UCSD-AML1 (cell line): ENCODE results near the gene EXOC1L.

ENCODE experiments used
- DNase-seq: peaks from one replicate; lab custom pipeline; 2025; ENCODE audit not compliant: unreplicated experiment; lab: John Stamatoyannopoulos, UW

EXOC1L gene

GRCh38 chr4:55819634-55820033 lies at the start of gene EXOC1L:
EXOC1L (plus strand) TSS chr4:55819790; CDS start chr4:55820027, 237 bp downstream.
- DNase-seq: no peak

GRCh38 chr4:55770662-55771061 lies 48.9 kb upstream of the EXOC1L start:
- DNase-seq: no peak

DNA sequence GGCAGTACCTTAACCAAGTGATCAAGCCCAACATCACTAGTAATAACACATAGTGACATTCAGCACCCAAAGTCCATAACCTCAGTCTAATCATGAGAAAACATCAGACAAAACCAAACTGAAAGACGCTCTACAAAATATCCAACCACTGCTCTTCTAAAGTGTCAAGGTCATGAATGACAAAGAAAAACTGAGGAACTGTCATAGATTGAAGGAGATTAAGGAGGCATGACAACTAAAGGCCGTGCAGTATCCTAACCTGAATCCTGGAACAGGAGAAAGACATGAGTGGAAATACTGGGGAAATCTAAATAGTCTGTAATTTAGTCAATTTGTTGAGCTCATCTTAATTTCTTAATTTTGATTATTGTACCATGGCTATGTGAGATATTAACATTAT lies 38.2 kb upstream of the EXOC1L start:
- no peak for DNase-seq

DNA sequence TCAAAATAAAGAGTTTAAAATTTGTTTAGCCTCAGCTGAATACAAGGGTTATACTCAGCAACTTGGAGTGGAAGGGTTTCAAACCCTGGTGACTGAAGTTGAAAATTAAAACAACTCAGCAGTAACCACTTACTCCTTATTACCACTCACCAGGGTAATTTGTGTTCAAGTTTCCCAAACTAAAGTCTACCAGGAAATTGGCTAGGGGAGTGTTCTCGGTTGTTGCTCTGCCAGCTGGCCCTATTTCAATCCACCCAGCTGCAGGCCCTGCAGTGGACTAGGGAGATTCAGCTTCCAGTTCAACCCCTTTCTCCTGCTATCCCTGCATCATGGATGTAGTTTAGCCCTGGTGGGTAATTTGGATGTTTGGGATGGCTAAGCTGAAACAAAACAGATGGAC lies 37.8 kb upstream of the EXOC1L start:
- no peak for DNase-seq

GRCh38 chr4:55783584-55783983 lies 36.0 kb upstream of the EXOC1L start:
- DNase-seq: no peak

- DNase-seq: no peak
Observed at GRCh38 chr4:55784747-55785146, 34.8 kb upstream of the EXOC1L start.

DNA sequence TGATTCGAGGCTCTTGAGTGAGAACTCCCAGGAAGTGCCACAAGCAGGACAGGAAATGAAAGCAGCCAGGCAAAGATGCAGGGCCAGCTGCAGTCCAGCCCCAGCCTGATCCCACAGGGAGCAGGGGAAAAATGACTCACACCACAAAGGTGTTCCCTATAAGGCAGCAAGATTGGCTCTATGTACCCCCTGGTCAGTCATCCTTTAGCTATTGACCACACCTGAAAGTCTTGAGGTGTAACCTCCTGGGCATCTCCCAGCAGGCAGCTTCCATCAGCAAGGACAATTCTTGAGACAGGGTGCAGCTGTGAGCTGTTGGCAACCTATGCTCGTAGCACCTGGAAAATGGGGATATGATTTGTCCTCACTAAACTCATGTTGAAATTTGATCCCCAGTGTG lies 27.9 kb upstream of the EXOC1L start:
- no peak for DNase-seq

DNA sequence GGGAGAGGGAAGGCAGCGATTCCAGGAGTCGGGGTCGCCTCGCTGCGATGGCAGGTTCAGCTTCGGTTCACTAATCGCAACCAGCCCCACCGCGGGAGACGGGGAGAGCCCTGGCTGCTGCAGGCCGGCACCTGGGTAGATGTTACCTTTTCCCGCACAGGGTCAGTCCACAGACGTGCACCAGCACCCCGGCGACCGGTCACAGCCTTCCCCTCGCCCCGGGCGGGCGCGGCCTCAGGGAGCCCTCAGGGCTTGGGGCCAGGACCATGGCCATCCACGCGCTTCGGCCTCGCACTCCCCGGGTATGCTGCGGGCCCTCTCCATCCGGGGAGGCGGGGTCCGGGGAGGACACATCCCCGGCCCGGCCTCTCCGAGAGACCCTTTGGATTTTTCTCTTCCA lies 26.1 kb upstream of the EXOC1L start:
- no peak for DNase-seq

DNA sequence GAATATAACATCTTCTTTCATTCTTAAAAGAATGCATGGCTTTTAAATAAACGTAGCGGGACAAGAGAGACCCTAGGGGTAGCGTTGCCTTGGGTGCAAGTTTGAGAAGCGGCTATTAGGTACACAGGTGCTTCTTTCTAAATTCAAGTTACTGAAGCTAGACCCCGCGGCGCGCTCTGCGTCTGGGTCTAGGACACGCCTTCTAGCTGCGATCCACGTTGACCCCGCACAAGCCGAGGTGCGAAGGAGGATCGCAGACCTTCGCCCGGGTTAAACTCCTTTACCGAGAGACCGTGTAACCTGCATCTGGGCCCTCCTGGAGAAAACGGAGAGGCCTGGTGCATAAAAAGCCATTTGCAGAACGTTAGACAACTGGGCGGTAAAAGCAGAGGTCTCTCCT lies 25.5 kb upstream of the EXOC1L start:
- DNase-seq: no peak

- no peak for DNase-seq
Observed at GRCh38 chr4:55795341-55795740, 24.2 kb upstream of the EXOC1L start.

DNA sequence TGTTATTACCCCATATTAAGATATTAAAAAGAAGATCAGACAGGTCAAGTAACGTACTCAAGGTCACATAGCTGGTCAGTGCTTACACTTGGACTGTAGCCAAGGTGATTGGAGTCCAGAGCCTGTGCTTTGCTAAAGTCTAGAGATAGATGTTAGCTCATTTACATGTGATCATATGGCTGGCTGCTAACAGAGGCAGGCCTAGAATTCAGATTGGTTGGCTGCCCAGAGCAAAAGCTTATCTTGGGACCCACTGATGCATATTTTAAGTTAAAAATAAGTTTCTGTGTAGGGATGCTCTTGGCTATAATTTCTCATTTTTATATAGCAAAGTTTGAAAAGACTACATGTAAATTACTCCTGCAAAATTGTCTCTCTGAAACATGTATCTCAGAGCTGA lies 18.1 kb upstream of the EXOC1L start:
- DNase-seq: no peak

- no peak for DNase-seq
Observed at GRCh38 chr4:55807556-55807955, 12.0 kb upstream of the EXOC1L start.

DNA sequence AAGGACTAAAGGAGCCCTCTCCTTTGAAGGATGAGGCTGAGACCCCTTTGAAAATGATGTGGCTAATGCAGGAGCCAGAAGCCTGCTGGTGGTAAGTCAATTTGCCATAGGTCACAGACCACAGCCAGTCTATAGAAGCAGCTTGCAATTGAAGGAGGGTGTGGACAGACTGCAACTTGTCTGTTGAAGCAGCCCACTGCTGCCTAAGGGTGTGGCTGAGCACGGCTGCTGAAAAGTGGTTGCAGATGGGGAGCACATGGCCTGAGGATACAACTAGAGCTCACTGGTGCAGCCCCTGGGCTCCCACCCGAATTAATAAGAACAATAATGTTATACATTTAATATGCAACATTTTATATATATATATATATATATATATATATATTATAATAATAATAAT lies 11.4 kb upstream of the EXOC1L start:
- no peak for DNase-seq

DNA sequence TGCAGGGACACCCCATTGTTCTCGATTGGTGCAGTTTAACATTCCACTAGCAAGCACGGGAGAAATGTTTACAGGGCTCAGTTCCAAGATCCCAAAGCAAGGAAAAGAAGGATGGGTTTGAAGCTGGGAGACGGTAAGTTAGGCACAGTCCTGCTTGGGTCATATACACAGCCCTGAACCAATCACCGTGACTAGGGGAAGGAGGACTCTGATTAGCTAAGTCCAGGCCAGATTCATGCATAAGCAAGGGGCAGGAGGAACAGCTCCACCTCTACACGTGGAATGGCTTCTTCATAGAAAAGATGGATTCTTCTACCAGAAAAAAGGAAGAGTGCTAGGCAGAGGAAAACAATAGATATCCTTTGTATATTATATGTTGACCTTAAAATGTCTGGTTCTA lies 11.0 kb upstream of the EXOC1L start:
- no peak for DNase-seq

DNA sequence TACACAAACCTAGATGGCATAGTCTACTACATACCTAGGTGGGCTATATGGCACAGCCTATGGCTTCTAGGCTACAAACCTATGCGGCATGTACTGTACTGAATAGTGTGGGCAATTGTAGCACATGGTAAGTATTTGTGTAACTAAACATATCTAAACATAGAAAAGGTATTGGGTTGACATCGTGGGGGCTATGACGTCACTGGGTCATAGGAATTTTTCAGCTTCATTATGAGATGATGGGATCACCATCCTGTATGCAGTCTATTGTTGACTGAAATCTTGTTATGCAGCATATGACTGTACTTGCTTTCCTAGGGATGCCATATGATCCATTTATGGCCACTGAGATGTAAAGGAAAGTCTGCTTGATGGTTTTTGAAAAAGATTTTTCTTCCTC lies 1.9 kb upstream of the EXOC1L start:
- DNase-seq: no peak

DNA sequence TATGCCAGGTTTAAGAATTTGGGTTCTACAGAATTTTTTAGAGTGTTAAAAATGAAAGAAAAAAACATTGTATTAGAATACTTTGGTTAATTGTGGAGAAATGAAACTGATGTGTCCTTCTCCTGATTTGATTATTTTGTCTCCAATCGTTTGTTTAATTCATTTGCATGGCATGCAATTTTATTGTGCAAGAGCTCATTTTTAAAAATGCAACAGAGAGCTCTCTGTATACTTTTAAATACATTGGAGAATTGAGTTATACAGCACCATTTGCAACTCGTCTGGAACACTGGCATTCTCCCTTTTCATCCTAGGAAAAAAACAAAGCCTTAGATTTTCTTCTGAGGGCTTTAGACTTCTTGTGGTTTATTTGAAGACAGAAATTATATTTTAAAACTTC lies 689 bp downstream of the EXOC1L start:
- no peak for DNase-seq

- no peak for DNase-seq
Observed at GRCh38 chr4:55822329-55822728, 2.7 kb downstream of the EXOC1L start.

GRCh38 chr4:55824865-55825264 lies 5.3 kb downstream of the EXOC1L start:
- no peak for DNase-seq

- DNase-seq: no peak
Observed at GRCh38 chr4:55826986-55827385, 7.4 kb downstream of the EXOC1L start.

DNA sequence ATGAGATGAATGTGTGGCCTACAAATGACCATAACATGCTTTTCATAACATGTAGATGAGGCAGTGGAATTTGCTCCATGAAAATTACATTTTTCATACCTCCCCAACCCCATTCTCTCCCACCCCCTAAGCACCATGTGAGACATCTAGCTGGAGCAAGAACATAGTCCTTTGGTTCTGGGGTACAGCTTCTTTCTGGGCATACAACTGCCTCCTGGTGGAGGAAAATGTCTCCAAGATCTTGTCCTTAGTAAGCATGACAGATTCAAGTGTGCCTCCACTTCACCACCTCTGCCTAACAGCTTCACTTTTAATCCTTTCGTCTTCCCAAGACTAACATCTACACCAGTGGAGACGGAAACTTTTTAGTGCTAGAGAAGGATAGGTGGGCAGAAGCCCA lies 8.0 kb downstream of the EXOC1L start:
- DNase-seq: no peak

DNA sequence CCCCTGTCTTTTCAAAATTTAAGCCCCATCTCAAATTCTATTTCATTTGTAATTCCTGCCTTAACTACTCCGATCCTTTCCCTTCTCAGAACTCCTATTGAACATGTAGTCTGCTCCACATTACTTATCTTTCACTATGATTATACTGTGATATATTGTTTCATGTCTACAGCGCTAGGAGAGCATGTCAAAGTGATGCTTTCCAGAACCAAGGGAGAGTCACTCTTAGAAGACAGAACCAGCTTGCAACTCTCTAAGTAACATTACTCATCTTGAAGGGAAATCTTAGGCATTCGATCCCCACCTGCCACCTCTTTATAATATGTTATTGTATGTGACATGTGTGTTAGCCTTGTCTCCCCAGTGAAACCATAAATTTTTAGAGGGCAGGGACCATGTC lies 10.5 kb downstream of the EXOC1L start:
- no peak for DNase-seq

- DNase-seq: no peak
Observed at GRCh38 chr4:55830716-55831115, 11.1 kb downstream of the EXOC1L start.

DNA sequence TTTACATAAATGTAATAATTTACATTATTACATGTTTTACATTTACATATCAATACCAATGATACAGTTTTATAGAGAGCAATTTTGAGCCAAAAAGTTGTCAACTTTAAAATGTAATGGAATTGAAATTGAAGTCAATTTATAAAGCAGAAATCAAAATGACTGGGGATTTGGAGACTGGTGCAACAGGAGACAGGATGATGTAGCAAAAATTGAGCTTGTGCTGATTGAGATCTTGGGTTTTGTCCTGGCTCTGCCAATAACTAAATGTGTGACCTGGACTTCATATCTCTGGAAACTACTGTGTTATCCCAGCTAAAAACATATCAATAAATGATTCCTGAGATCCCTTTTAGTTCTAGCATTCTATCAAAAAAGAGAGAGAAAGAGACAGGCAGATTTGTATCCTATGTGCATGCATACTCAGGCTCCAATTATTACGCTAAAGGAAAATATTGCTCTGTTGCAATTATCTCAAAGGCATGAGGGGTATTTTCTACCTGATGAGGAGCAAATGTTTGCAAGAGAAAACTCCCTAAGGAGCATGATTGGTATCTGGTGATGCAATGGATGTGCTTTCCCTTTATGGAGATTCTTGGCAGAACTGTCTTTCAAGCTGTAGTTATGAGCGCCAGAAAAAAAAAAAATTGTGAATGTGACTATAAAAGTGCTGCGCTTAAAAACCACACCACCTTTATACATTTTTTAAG lies 14.7 kb downstream of the EXOC1L start:
- DNase-seq: no peak
